K562 (cell line): ENCODE measurements around the gene REX1BD. TPM values are rescaled to one million over a fixed set of nuclear protein-coding genes. Genes with fewer than 3 reads are reported as not detected.
A peak's percentile ranks its signal among the peaks of the same experiment; 100 is the strongest.

Experiments
- CHAMP1 ChIP-seq: fragments of 450-650 bp; IDR thresholded peaks from 2 replicates; pipeline ENCODE4 v1.6.1; 2016; ENCODE audit warnings: mild to moderate bottlenecking
- CREB3 ChIP-seq: fragments of 450-650 bp; conservative IDR thresholded peaks from 2 replicates; pipeline ENCODE4 v1.6.1; 2016; ENCODE audit warnings: missing genetic modification characterization, low read depth, mild to moderate bottlenecking, missing compliant biosample characterization, moderate library complexity
- ERF ChIP-seq: fragments of 450-650 bp; formaldehyde crosslinking; IDR thresholded peaks from 2 replicates; pipeline ENCODE4 v1.4.0; 2020; ENCODE audit warnings: mild to moderate bottlenecking, mixed read lengths
- GATA2 ChIP-seq: sonication (generic); formaldehyde crosslinking; IDR thresholded peaks from 2 replicates; pipeline ENCODE4 v1.4.0; 2020; ENCODE audit warnings: mild to moderate bottlenecking, missing genetic modification reagents
- HNRNPH1 ChIP-seq: fragments of 200-400 bp; formaldehyde crosslinking; optimal IDR thresholded peaks from 2 replicates; pipeline ENCODE3; 2017; ENCODE audit warnings: low read depth, mild to moderate bottlenecking, low read length, moderate library complexity
- KLF6 ChIP-seq: fragments of 250-450 bp; sonication (Bioruptor Pico); IDR thresholded peaks from 2 replicates; pipeline ENCODE4 v1.4.0; 2020; ENCODE audit warnings: mild to moderate bottlenecking, moderate library complexity, borderline replicate concordance
- MBD2 ChIP-seq: sonication (generic); IDR thresholded peaks from 2 replicates; pipeline ENCODE4 v1.6.1; 2016; ENCODE audit warnings: low read depth, borderline replicate concordance
- MNT ChIP-seq, 2 experiments: fragments of 450-650 bp; conservative IDR thresholded peaks; 2 replicates each; pipeline ENCODE4 v1.6.1; 2017; ENCODE audit warnings: mild to moderate bottlenecking in 2 of 2, moderate library complexity in 2 of 2
- NR0B1 ChIP-seq: fragments of 450-650 bp; IDR thresholded peaks from one replicate; pipeline ENCODE4 v1.6.1; 2018; ENCODE audit warnings: mild to moderate bottlenecking, moderate library complexity; ENCODE audit not compliant: partially characterized antibody
- POU5F1 ChIP-seq: fragments of 150-350 bp; IDR thresholded peaks from 2 replicates; pipeline ENCODE4 v1.6.1; 2014; ENCODE audit warnings: borderline replicate concordance, low read length, low read depth, mild to moderate bottlenecking; ENCODE audit not compliant: partially characterized antibody
- SAFB2 ChIP-seq: fragments of 200-400 bp; formaldehyde crosslinking; IDR thresholded peaks from 2 replicates; pipeline ENCODE4 v1.6.1; 2018; ENCODE audit warnings: borderline replicate concordance, low read length, low read depth, moderate library complexity; ENCODE audit not compliant: severe bottlenecking
- STAT5B ChIP-seq: fragments of 250-450 bp; sonication (Bioruptor Pico); IDR thresholded peaks from 2 replicates; pipeline ENCODE4 v1.8.0; 2021; ENCODE audit warnings: mild to moderate bottlenecking, inconsistent platforms
- TRIM25 ChIP-seq: fragments of 450-650 bp; IDR thresholded peaks from 2 replicates; pipeline ENCODE4 v1.7.0; 2016; ENCODE audit warnings: borderline replicate concordance
- VEZF1 ChIP-seq: fragments of 200-800 bp; sonication (Bioruptor generic); IDR thresholded peaks from 2 replicates; pipeline ENCODE4 v1.6.1; 2017; ENCODE audit warnings: missing genetic modification characterization, missing compliant biosample characterization
- ZNF23 ChIP-seq: fragments of 250-450 bp; sonication (Bioruptor Pico); IDR thresholded peaks from 2 replicates; pipeline ENCODE4 v1.4.0; 2020; ENCODE audit warnings: mild to moderate bottlenecking
- ZNF764 ChIP-seq: fragments of 250-450 bp; sonication (Bioruptor Pico); IDR thresholded peaks from 2 replicates; pipeline ENCODE4 v1.4.0; 2020; ENCODE audit warnings: low read depth, mild to moderate bottlenecking, moderate library complexity
- ZZZ3 ChIP-seq: fragments of 450-650 bp; IDR thresholded peaks from 2 replicates; pipeline ENCODE4 v1.6.1; 2016; ENCODE audit warnings: antibody characterized with exemption, mild to moderate bottlenecking, moderate library complexity
- polyA plus RNA-seq, 8 experiments: library from polyadenylated mRNA; depleted of rRNA in 4 of 8; stranded (reverse) in 5 of 8; unstranded in 3 of 8; fragments of >200 nt; fragmentation: Nextera tagmentation in 2 of 8; fragmentation: Illumina TruSeq in 1 of 8; extraction: Ambion mirVana in 2 of 8; extraction: Trizol in 1 of 8; gene quantifications; 2 replicates each; pipeline versions ENCODE4 v1.2.1 to v1.2.3, GENCODE V29; 2011 to 2014; ENCODE audit warnings: inconsistent platforms in 1 of 8, missing spikeins in 1 of 8
- total RNA-seq, 7 experiments: library from RNA; depleted of rRNA in 6 of 7; stranded (reverse); fragments of >200 nt in 6 of 7; fragmentation: Illumina TruSeq in 2 of 7; extraction: Trizol in 2 of 7; gene quantifications; 2 replicates each; pipeline versions ENCODE4 v1.2.1 to v1.2.3, GENCODE V29; 2011 to 2021; ENCODE audit warnings: low replicate concordance in 1 of 7

Gene REX1BD
- total and polyA plus RNA-seq, 9 of the 15 experiments (the other 6 are each of a cell fraction or from before 2014, with no cell fraction given), result 1.9 to 136 (median 13.8) TPM

- TF ChIP-seq TRIM25 (no peak), CREB3 (tag) (no peak), CHAMP1 (no peak; the same call in none of the 2 replicates), GATA2 (peak; percentile 98), MNT (conservative IDR thresholded peaks at IDR 0.05) (peak in 1 of 2 experiments; percentile 83; a peak in 2 of 4 replicates), ZNF764 (CRISPR knock-in tag) (no peak), SAFB2 (no peak), VEZF1 (CRISPR knock-in tag) (no peak; the same call in 1 of the 2 replicates), KLF6 (no peak; the same call in 1 of the 2 replicates), NR0B1 (no peak), ZZZ3 (no peak), STAT5B (CRISPR knock-in tag) (no peak), POU5F1 (peak; percentile 6), HNRNPH1 (no peak), MBD2 (peak; percentile 61), ERF (no peak), ZNF23 (no peak)
Observed at GRCh38 chr19:18543814-18544475, 44.7 kb upstream of the REX1BD start (continued).
